ENCODE results near the gene ZFX. TPM values are rescaled to one million over a fixed set of nuclear protein-coding genes. Genes with fewer than 3 reads are reported as not detected.

The ZFX gene
- total RNA-seq, 1 donor from 2014 or later: 59.1 TPM

GRCh38 chrX:24243692-24244091 is 94.2 kb downstream of the ZFX start:
- H3K27ac ChIP-seq: no peak overlapping the region
- H3K27me3 Mint-ChIP-seq (ENCODE audit: insufficient read depth, low read depth): peaks cover 5% of the 10 kb centered on the region
- H4K20me1 ChIP-seq (ENCODE audit: low read depth): no peaks in the 10 kb centered on the region
- no peaks in the 10 kb centered on the region for H3K36me3 ChIP-seq
- H3K79me2 ChIP-seq (ENCODE audit: low read depth): no peaks in the 10 kb centered on the region
- H3K27ac Mint-ChIP-seq: no peak overlapping the region
- H3F3A ChIP-seq (ENCODE audit: low read depth): peaks cover 9% of the 10 kb centered on the region
- H3K36me3 Mint-ChIP-seq: no peaks in the 10 kb centered on the region
- H3K4me2 ChIP-seq: no peak overlapping the region
- peaks cover 17% of the 10 kb centered on the region for H3K4me1 Mint-ChIP-seq
- H3K4me1 ChIP-seq: peaks cover 19% of the 10 kb centered on the region
- TF ChIP-seq EZH2phosphoT487 (IDR thresholded peaks at IDR 0.05) (no peak), CTCF (IDR thresholded peaks at IDR 0.05) (no peak), EZH2 (IDR thresholded peaks at IDR 0.05) (no peak)
- no peak for DNase-seq (ENCODE audit: low spot score)
- H3K9me3 ChIP-seq (ENCODE audit: low read depth): no peaks in the 10 kb centered on the region
- peak overlapping the region; percentile 11 for H3K4me3 Mint-ChIP-seq
- H2AFZ ChIP-seq (replicated peaks): no peak overlapping the region
- no peak overlapping the region for H3K9ac ChIP-seq
- peaks cover 3% of the 10 kb centered on the region for H3K9me3 Mint-ChIP-seq
- H3K4me3 ChIP-seq: no peak overlapping the region
- H3K27me3 ChIP-seq: no peaks in the 10 kb centered on the region

- Histone ChIP-seq H3K4me3 (no peak overlapping the region), H3F3A (ENCODE audit: low read depth) (peaks cover 9% of the 10 kb centered on the region), H3K4me2 (peak overlapping the region; percentile 25), H4K20me1 (ENCODE audit: low read depth) (no peaks in the 10 kb centered on the region), H3K36me3 (no peaks in the 10 kb centered on the region), H2AFZ (replicated peaks) (no peak overlapping the region), H3K9ac (no peak overlapping the region), H3K27ac (peak overlapping the region; percentile 4), H3K27me3 (no peaks in the 10 kb centered on the region), H3K79me2 (ENCODE audit: low read depth) (no peaks in the 10 kb centered on the region), H3K4me1 (peaks cover 19% of the 10 kb centered on the region), H3K9me3 (ENCODE audit: low read depth) (no peaks in the 10 kb centered on the region)
- no peak overlapping the region for H3K27ac Mint-ChIP-seq
- no peak overlapping the region for H3K4me3 Mint-ChIP-seq
- H3K9me3 Mint-ChIP-seq: peaks cover 3% of the 10 kb centered on the region
- no peaks in the 10 kb centered on the region for H3K36me3 Mint-ChIP-seq
- peaks cover 17% of the 10 kb centered on the region for H3K4me1 Mint-ChIP-seq
- no peak for TF ChIP-seq EZH2 (IDR thresholded peaks at IDR 0.05)
- TF ChIP-seq CTCF (IDR thresholded peaks at IDR 0.05): no peak
- TF ChIP-seq EZH2phosphoT487 (IDR thresholded peaks at IDR 0.05): no peak
- DNase-seq (ENCODE audit: low spot score): peak; percentile 61
- H3K27me3 Mint-ChIP-seq (ENCODE audit: insufficient read depth, low read depth): peaks cover 5% of the 10 kb centered on the region
Observed at GRCh38 chrX:24245202-24245601, 95.7 kb downstream of the ZFX start.

DNA sequence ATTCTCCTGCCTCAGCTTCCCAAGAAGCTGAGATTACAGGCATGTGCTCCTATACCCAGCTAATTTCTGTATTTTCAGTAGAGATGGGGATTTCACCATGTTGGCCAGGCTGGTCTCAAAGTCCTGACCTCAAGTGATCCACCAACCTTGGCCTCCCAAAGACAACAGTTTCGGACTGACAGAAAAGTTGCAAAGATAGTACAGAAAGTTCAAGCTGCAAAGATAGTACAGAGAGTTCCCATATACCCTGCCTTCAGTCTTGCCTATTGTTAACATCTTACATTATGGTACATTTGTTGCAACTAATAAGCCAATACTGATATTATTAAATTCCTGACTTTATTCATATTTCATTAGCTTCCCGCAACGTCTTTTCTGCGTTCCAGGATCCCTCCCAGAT is 98.5 kb downstream of the ZFX start:
- no peak overlapping the region for H2AFZ ChIP-seq (replicated peaks)
- peaks cover 9% of the 10 kb centered on the region for H3F3A ChIP-seq (ENCODE audit: low read depth)
- Mint-ChIP-seq H3K4me1 (peaks cover 11% of the 10 kb centered on the region), H3K27ac (no peak overlapping the region), H3K36me3 (no peaks in the 10 kb centered on the region), H3K9me3 (peaks cover 3% of the 10 kb centered on the region), H3K4me3 (no peak overlapping the region), H3K27me3 (ENCODE audit: insufficient read depth, low read depth) (peaks cover 5% of the 10 kb centered on the region)
- H3K9ac ChIP-seq: no peak overlapping the region
- H4K20me1 ChIP-seq (ENCODE audit: low read depth): no peaks in the 10 kb centered on the region
- no peak for DNase-seq (ENCODE audit: low spot score)
- H3K27ac ChIP-seq: no peak overlapping the region
- H3K36me3 ChIP-seq: no peaks in the 10 kb centered on the region
- H3K79me2 ChIP-seq (ENCODE audit: low read depth): no peaks in the 10 kb centered on the region
- no peak overlapping the region for H3K4me3 ChIP-seq
- H3K4me2 ChIP-seq: no peak overlapping the region
- no peaks in the 10 kb centered on the region for H3K9me3 ChIP-seq (ENCODE audit: low read depth)
- peaks cover 31% of the 10 kb centered on the region for H3K4me1 ChIP-seq
- no peaks in the 10 kb centered on the region for H3K27me3 ChIP-seq
- TF ChIP-seq CTCF (IDR thresholded peaks at IDR 0.05) (no peak), EZH2 (IDR thresholded peaks at IDR 0.05) (no peak), EZH2phosphoT487 (IDR thresholded peaks at IDR 0.05) (no peak)

All from neural progenitor cell (in vitro differentiated cells).